G401.6 (cell line): ENCODE results near the gene THSD7B.
"Not testable (repeated sequence)": the region's sequence is repeated elsewhere in the genome, so short reads cannot be mapped to it uniquely, and the experiment has no call there.

Experiments
- FAIRE-seq: peaks from 2 replicates; lab custom pipeline; 2012; peaks lifted over from hg19 to GRCh38; lab: Jason Lieb, UNC

The THSD7B gene

GRCh38 chr2:137255990-137256389 lies 490.6 kb downstream of the THSD7B start:
- FAIRE-seq: no peak

- FAIRE-seq: no peak
Observed at GRCh38 chr2:137261881-137262585, 496.7 kb downstream of the THSD7B start.

GRCh38 chr2:137262594-137262993 lies 497.2 kb downstream of the THSD7B start:
- FAIRE-seq: no peak

- FAIRE-seq: no peak
Observed at GRCh38 chr2:137287913-137288639, 522.7 kb downstream of the THSD7B start.

- FAIRE-seq: no peak
Observed at GRCh38 chr2:137291836-137292570, 526.7 kb downstream of the THSD7B start.

GRCh38 chr2:137298377-137298776 lies 533.0 kb downstream of the THSD7B start:
- no peak for FAIRE-seq

- no peak for FAIRE-seq
Observed at GRCh38 chr2:137300987-137301386, 535.6 kb downstream of the THSD7B start.

GRCh38 chr2:137302957-137303356 lies 537.6 kb downstream of the THSD7B start:
- no peak for FAIRE-seq

GRCh38 chr2:137316075-137316474 lies 550.7 kb downstream of the THSD7B start:
- FAIRE-seq: no peak

- no peak for FAIRE-seq
Observed at GRCh38 chr2:137321566-137321965, 556.2 kb downstream of the THSD7B start.

- FAIRE-seq: not testable (repeated sequence)
Observed at GRCh38 chr2:137331562-137331961, 566.2 kb downstream of the THSD7B start.

- FAIRE-seq: no peak
Observed at GRCh38 chr2:137333386-137334165, 568.2 kb downstream of the THSD7B start.

GRCh38 chr2:137336067-137336466 lies 570.7 kb downstream of the THSD7B start:
- no peak for FAIRE-seq

GRCh38 chr2:137339051-137339450 lies 573.7 kb downstream of the THSD7B start:
- FAIRE-seq: no peak

- FAIRE-seq: no peak
Observed at GRCh38 chr2:137345994-137346393, 580.6 kb downstream of the THSD7B start.

GRCh38 chr2:137348301-137348700 lies 583.0 kb downstream of the THSD7B start:
- FAIRE-seq: no peak

GRCh38 chr2:137357634-137358033 lies 592.3 kb downstream of the THSD7B start:
- FAIRE-seq: no peak

- FAIRE-seq: no peak
Observed at GRCh38 chr2:137367361-137367760, 602.0 kb downstream of the THSD7B start.

GRCh38 chr2:137369106-137369505 lies 603.8 kb downstream of the THSD7B start:
- no peak for FAIRE-seq

- FAIRE-seq: no peak
Observed at GRCh38 chr2:137379186-137379585, 613.8 kb downstream of the THSD7B start.

GRCh38 chr2:137380610-137381009 lies 615.3 kb downstream of the THSD7B start:
- FAIRE-seq: no peak

GRCh38 chr2:137381731-137382130 lies 616.4 kb downstream of the THSD7B start:
- FAIRE-seq: no peak
